GM19025 (cell line): ENCODE results near the gene MYO1H.
"Not testable (repeated sequence)": the region's sequence is repeated elsewhere in the genome, so short reads cannot be mapped to it uniquely, and the experiment has no call there.

Source experiments
- ATAC-seq: cut with Tn5 transposase; IDR thresholded peaks from one replicate; pipeline ENCODE4 v1.9.1; 2021; ENCODE audit warnings: mild to moderate bottlenecking, low read depth, moderate library complexity; ENCODE audit not compliant: unreplicated experiment

Gene MYO1H

GRCh38 chr12:109464642-109465351, 117.1 kb downstream of the MYO1H start:
- ATAC-seq, result no peak

- ATAC-seq, result no peak
These were observed 118.6 kb downstream of the MYO1H start for GRCh38 chr12:109466305-109466704.

- no peak for ATAC-seq
These were observed 119.1 kb downstream of the MYO1H start for GRCh38 chr12:109466821-109467220.

- ATAC-seq, result no peak
These were observed 120.4 kb downstream of the MYO1H start for GRCh38 chr12:109467978-109468676.

- no peak for ATAC-seq
These were observed 121.8 kb downstream of the MYO1H start for GRCh38 chr12:109469517-109469916.

GRCh38 chr12:109473006-109473405, 125.3 kb downstream of the MYO1H start:
- no peak for ATAC-seq

- ATAC-seq, result not testable (repeated sequence)
These were observed 126.0 kb downstream of the MYO1H start for GRCh38 chr12:109473526-109474270.

GRCh38 chr12:109475121-109475520, 127.4 kb downstream of the MYO1H start:
- ATAC-seq, result no peak

GRCh38 chr12:109475993-109476806, 128.5 kb downstream of the MYO1H start:
- ATAC-seq, result no peak

GRCh38 chr12:109476807-109477184, 129.1 kb downstream of the MYO1H start:
- ATAC-seq, result no peak

GRCh38 chr12:109477185-109477962, 129.7 kb downstream of the MYO1H start, which contains the start of the genes KCTD10 and UBE3B:
TSS of gene KCTD10 (minus strand) at chr12:109477300. CDS start at chr12:109477262, 38 bp downstream.
TSS of gene UBE3B (plus strand) at chr12:109477634. CDS start at chr12:109483552, 5,918 bp downstream.
- ATAC-seq, result peak; percentile 88

GRCh38 chr12:109477963-109478315, 130.2 kb downstream of the MYO1H start:
- ATAC-seq, result no peak

GRCh38 chr12:109479761-109480160, 132.1 kb downstream of the MYO1H start:
- no peak for ATAC-seq

GRCh38 chr12:109480356-109480755, 132.7 kb downstream of the MYO1H start:
- ATAC-seq, result no peak

GRCh38 chr12:109481863-109482262, 134.2 kb downstream of the MYO1H start:
- no peak for ATAC-seq

- no peak for ATAC-seq
These were observed 134.8 kb downstream of the MYO1H start for GRCh38 chr12:109482491-109482890.

- no peak for ATAC-seq
These were observed 135.2 kb downstream of the MYO1H start for GRCh38 chr12:109482894-109483293.

- no peak for ATAC-seq
These were observed 135.6 kb downstream of the MYO1H start for GRCh38 chr12:109483346-109483745.

- ATAC-seq, result no peak
These were observed 137.5 kb downstream of the MYO1H start for GRCh38 chr12:109485201-109485600.
